Measurements from ENCODE around the gene CEP95. TPM values are rescaled to one million over a fixed set of nuclear protein-coding genes. Genes with fewer than 3 reads are reported as not detected.

The CEP95 gene
- polyA plus RNA-seq, 3 donors, result 4.6 to 42.1 (median 5.0) TPM

GRCh38 chr17:64554028-64554637 is 47.4 kb downstream of the CEP95 start:
- H3K4me3 Mint-ChIP-seq, result no peak overlapping the region
- Histone ChIP-seq H3K9me3 (replicated peaks in 1 of 2; ENCODE audit: control insufficient read depth in 1 of 2, insufficient read depth in 1 of 2, low read length in 2 of 2) (no peaks in the 10 kb centered on the region), H4K20me1 (ENCODE audit: insufficient read depth, low read length) (no peaks in the 10 kb centered on the region), H3K36me3 (replicated peaks in 1 of 2; ENCODE audit: control insufficient read depth in 1 of 2, insufficient read depth in 2 of 2, low read length in 2 of 2) (peaks cover 65 to 99% of the 10 kb centered on the region in 2 donors), H2AFZ (ENCODE audit: insufficient read depth, low read depth, low read length, poor library complexity, severe bottlenecking) (no peak overlapping the region), H3K4me1 (ENCODE audit: control insufficient read depth in 1 of 2, insufficient read depth in 2 of 2, low read length in 2 of 2) (no peaks in the 10 kb centered on the region), H3K4me3 (replicated peaks in 1 of 3; ENCODE audit: low read depth in 2 of 3, low read length in 3 of 3) (no peak overlapping the region), H3K9ac (ENCODE audit: insufficient read depth, low read length, poor library complexity, severe bottlenecking) (no peak overlapping the region), H3K4me2 (replicated peaks; ENCODE audit: extremely low read depth, low read length, poor library complexity, severe bottlenecking) (no peak overlapping the region), H3K27me3 (ENCODE audit: control insufficient read depth in 2 of 2, insufficient read depth in 2 of 2, low read length in 2 of 2) (no peaks in the 10 kb centered on the region), H3K27ac (ENCODE audit: low read depth in 1 of 2, low read length in 2 of 2) (no peak overlapping the region), H3K79me2 (ENCODE audit: insufficient read depth, low read length) (no peaks in the 10 kb centered on the region)
- no peaks in the 10 kb centered on the region for H3K4me1 Mint-ChIP-seq
- H3K27me3 Mint-ChIP-seq (ENCODE audit: low read depth in 3 of 3), result no peaks in the 10 kb centered on the region
- TF ChIP-seq, protein P1, sequence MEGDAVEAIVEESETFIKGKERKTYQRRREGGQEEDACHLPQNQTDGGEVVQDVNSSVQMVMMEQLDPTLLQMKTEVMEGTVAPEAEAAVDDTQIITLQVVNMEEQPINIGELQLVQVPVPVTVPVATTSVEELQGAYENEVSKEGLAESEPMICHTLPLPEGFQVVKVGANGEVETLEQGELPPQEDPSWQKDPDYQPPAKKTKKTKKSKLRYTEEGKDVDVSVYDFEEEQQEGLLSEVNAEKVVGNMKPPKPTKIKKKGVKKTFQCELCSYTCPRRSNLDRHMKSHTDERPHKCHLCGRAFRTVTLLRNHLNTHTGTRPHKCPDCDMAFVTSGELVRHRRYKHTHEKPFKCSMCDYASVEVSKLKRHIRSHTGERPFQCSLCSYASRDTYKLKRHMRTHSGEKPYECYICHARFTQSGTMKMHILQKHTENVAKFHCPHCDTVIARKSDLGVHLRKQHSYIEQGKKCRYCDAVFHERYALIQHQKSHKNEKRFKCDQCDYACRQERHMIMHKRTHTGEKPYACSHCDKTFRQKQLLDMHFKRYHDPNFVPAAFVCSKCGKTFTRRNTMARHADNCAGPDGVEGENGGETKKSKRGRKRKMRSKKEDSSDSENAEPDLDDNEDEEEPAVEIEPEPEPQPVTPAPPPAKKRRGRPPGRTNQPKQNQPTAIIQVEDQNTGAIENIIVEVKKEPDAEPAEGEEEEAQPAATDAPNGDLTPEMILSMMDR (IDR thresholded peaks at IDR 0.05), result no peak
- H3K27ac Mint-ChIP-seq, result peak overlapping the region in 3 of 7 donors; percentile 8 to 71 (median 8)
- intact Hi-C loops (cut with micrococcal nuclease), result no loop called here
- DNase-seq, result no peak
- peaks cover 65 to 82% of the 10 kb centered on the region in 2 donors for H3K36me3 Mint-ChIP-seq
- H3K9me3 Mint-ChIP-seq, result no peaks in the 10 kb centered on the region

DNA sequence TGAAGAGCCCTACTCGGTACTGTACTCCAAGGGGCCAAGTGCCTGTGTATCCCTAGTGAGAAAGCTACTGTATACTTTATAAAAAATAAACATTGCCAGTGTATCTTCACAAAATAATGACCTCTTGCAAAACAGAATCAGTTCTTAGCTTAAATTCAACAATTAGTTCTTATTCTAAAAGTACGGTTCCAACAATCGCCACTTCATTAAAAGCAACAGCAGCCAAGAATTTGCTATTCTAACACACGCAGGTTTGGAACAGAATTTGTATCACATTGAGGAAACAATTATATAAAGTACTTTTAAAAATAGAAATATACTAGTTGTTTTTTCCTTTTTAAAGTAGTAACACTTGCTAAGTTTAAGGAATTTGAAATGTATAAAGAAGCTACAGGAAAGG is 48.5 kb downstream of the CEP95 start:
- Histone ChIP-seq H3K4me3 (replicated peaks in 1 of 3; ENCODE audit: low read depth in 2 of 3, low read length in 3 of 3) (no peak overlapping the region), H3K79me2 (ENCODE audit: insufficient read depth, low read length) (no peaks in the 10 kb centered on the region), H3K27ac (ENCODE audit: low read depth in 1 of 2, low read length in 2 of 2) (no peak overlapping the region), H3K27me3 (ENCODE audit: control insufficient read depth in 2 of 2, insufficient read depth in 2 of 2, low read length in 2 of 2) (no peaks in the 10 kb centered on the region), H3K4me1 (ENCODE audit: control insufficient read depth in 1 of 2, insufficient read depth in 2 of 2, low read length in 2 of 2) (no peaks in the 10 kb centered on the region), H3K4me2 (replicated peaks; ENCODE audit: extremely low read depth, low read length, poor library complexity, severe bottlenecking) (no peak overlapping the region), H3K9ac (ENCODE audit: insufficient read depth, low read length, poor library complexity, severe bottlenecking) (no peak overlapping the region), H4K20me1 (ENCODE audit: insufficient read depth, low read length) (no peaks in the 10 kb centered on the region), H3K36me3 (replicated peaks in 1 of 2; ENCODE audit: control insufficient read depth in 1 of 2, insufficient read depth in 2 of 2, low read length in 2 of 2) (peaks cover 60 to 94% of the 10 kb centered on the region in 2 donors), H2AFZ (ENCODE audit: insufficient read depth, low read depth, low read length, poor library complexity, severe bottlenecking) (no peak overlapping the region), H3K9me3 (replicated peaks in 1 of 2; ENCODE audit: control insufficient read depth in 1 of 2, insufficient read depth in 1 of 2, low read length in 2 of 2) (no peaks in the 10 kb centered on the region)
- intact Hi-C loops (cut with micrococcal nuclease), result no loop called here
- Mint-ChIP-seq H3K4me3 (no peak overlapping the region), H3K4me1 (no peaks in the 10 kb centered on the region), H3K27ac (no peak overlapping the region), H3K9me3 (no peaks in the 10 kb centered on the region), H3K36me3 (peaks cover 61 to 83% of the 10 kb centered on the region in 2 donors), H3K27me3 (ENCODE audit: low read depth in 3 of 3) (no peaks in the 10 kb centered on the region)
- TF ChIP-seq, protein P1 (IDR thresholded peaks at IDR 0.05), result no peak
- no peak for DNase-seq
- WGBS (ENCODE audit: insufficient coverage), result no CpG with 5 or more reads among the region's 4 CpGs

All from CD14-positive monocyte (primary cell).